Common myeloid progenitor, CD34-positive (primary cell): ENCODE data around the gene HABP2.

Experiments used
- CTCF ChIA-PET: fragments of 350-600 bp; sonication (Branson Sonifier 250); formaldehyde crosslinking; loops from one replicate; lab custom pipeline; 2021; ENCODE audit warnings: antibody characterized with exemption; lab: Charles Lee
- POLR2A ChIA-PET: fragments of 350-600 bp; sonication (Branson Sonifier 250); formaldehyde crosslinking; loops from one replicate; lab custom pipeline; 2021; ENCODE audit warnings: antibody characterized with exemption; lab: Charles Lee
- DNase-seq, 3 donors: peaks; one replicate each; pipeline versions ENCODE4 v3.0.0 to v3.0.0-alpha.2; 2013
- H3K27ac ChIP-seq, 2 experiments: 1 replicate in 1 of 2; 2 replicates in 1 of 2; pipeline ENCODE4 v1.7.0; 2013; ENCODE audit warnings: inconsistent platforms in 2 of 2, low read length in 2 of 2, mild to moderate bottlenecking in 2 of 2, low read depth in 1 of 2, moderate library complexity in 1 of 2; ENCODE audit not compliant: severe bottlenecking in 2 of 2, insufficient read depth in 1 of 2, poor library complexity in 1 of 2
- H3K27me3 ChIP-seq, 5 experiments: replicated peaks in 2 of 5; 1 replicate in 3 of 5; 2 replicates in 2 of 5; pipeline versions ENCODE4 v1.6.1 to v1.7.0; 2013; ENCODE audit warnings: low read length in 4 of 5, mild to moderate bottlenecking in 2 of 5, moderate library complexity in 2 of 5, inconsistent platforms in 1 of 5; ENCODE audit not compliant: insufficient read depth in 5 of 5, control insufficient read depth in 4 of 5
- H3K36me3 ChIP-seq, 4 experiments: 1 replicate in 2 of 4; 2 replicates in 2 of 4; pipeline versions ENCODE4 v1.6.1 to v1.7.0; 2013; ENCODE audit warnings: low read length in 3 of 4, control low read depth in 1 of 4, mild to moderate bottlenecking in 1 of 4; ENCODE audit not compliant: control insufficient read depth in 4 of 4, insufficient read depth in 4 of 4
- H3K4me1 ChIP-seq, 4 experiments: 1 replicate in 3 of 4; 2 replicates in 1 of 4; pipeline versions ENCODE4 v1.6.1 to v1.7.1; 2013; ENCODE audit warnings: low read length in 3 of 4, mild to moderate bottlenecking in 3 of 4, control low read depth in 1 of 4, inconsistent platforms in 1 of 4, moderate library complexity in 1 of 4; ENCODE audit not compliant: control insufficient read depth in 4 of 4, insufficient read depth in 4 of 4; ENCODE audit errors: control extremely low read depth in 1 of 4
- H3K4me3 ChIP-seq, 7 experiments: 1 replicate in 4 of 7; 2 replicates in 3 of 7; pipeline versions ENCODE4 v1.5.1 to v1.7.0; 2013; ENCODE audit warnings: mild to moderate bottlenecking in 7 of 7, low read length in 6 of 7, moderate library complexity in 6 of 7, inconsistent platforms in 2 of 7, low read depth in 2 of 7, control low read depth in 1 of 7; ENCODE audit not compliant: insufficient read depth in 4 of 7, control insufficient read depth in 1 of 7; ENCODE audit errors: extremely low read depth in 1 of 7
- H3K9me3 ChIP-seq, 5 experiments: 1 replicate in 4 of 5; 2 replicates in 1 of 5; pipeline versions ENCODE4 v1.6.1 to v1.7.1; 2013; ENCODE audit warnings: low read length in 4 of 5, mild to moderate bottlenecking in 2 of 5, inconsistent platforms in 1 of 5, low read depth in 1 of 5, moderate library complexity in 1 of 5; ENCODE audit not compliant: control insufficient read depth in 4 of 5, insufficient read depth in 2 of 5; ENCODE audit errors: control extremely low read depth in 1 of 5
- WGBS: methylation state at CpG from one replicate; pipeline ENCODE4 v1.1.5; 2013; ENCODE audit not compliant: insufficient coverage; 5-methylcytosine and 5-hydroxymethylcytosine counted together

The HABP2 gene

GRCh38 chr10:113553149-113553548 lies 296 bp downstream of the HABP2 start:
- ChIA-PET CTCF (interaction anchor here (1.1 to 3.4 kb wide), 4 partner anchors 10 to 1080 kb away, joined by 4 to 25 read pairs (median 8); no protein-coding TSS in a partner anchor), POLR2A (no interaction called here)
- Histone ChIP-seq H3K9me3 (no peaks in the 10 kb centered on the region), H3K4me3 (no peak overlapping the region), H3K36me3 (no peaks in the 10 kb centered on the region), H3K27ac (no peak overlapping the region), H3K27me3 (no peaks in the 10 kb centered on the region), H3K4me1 (peaks cover 5 to 51% (median 21%) of the 10 kb centered on the region in 4 experiments)
- WGBS: 100% methylated on average over 2 of the region's 2 CpGs
- DNase-seq: no peak

GRCh38 chr10:113554214-113554613 lies 1.4 kb downstream of the HABP2 start:
- Histone ChIP-seq H3K27me3 (no peaks in the 10 kb centered on the region), H3K36me3 (no peaks in the 10 kb centered on the region), H3K4me1 (peaks cover 5 to 51% (median 23%) of the 10 kb centered on the region in 4 experiments), H3K4me3 (no peak overlapping the region), H3K9me3 (no peaks in the 10 kb centered on the region), H3K27ac (no peak overlapping the region)
- ChIA-PET POLR2A (no interaction called here), CTCF (interaction anchor here (1.0 to 3.4 kb wide), 6 partner anchors 9 to 1081 kb away, joined by 3 to 25 read pairs (median 4); no protein-coding TSS in a partner anchor)
- WGBS: 36% methylated on average over 2 of the region's 5 CpGs
- DNase-seq: peak; percentile 28 to 84 (median 75)

- Histone ChIP-seq H3K9me3 (no peaks in the 10 kb centered on the region), H3K4me1 (peaks cover 5 to 47% (median 23%) of the 10 kb centered on the region in 4 experiments), H3K36me3 (no peaks in the 10 kb centered on the region), H3K27ac (no peak overlapping the region), H3K4me3 (no peak overlapping the region), H3K27me3 (no peaks in the 10 kb centered on the region)
- ChIA-PET CTCF (interaction anchor here (1.1 to 3.4 kb wide), 3 partner anchors 8 to 31 kb away, joined by 4 to 25 read pairs (median 12); no protein-coding TSS in a partner anchor), POLR2A (no interaction called here)
- DNase-seq: no peak
- WGBS: 100% methylated on average over 3 of the region's 3 CpGs
Observed at GRCh38 chr10:113555245-113555644, 2.4 kb downstream of the HABP2 start.

- DNase-seq: no peak
- no peak overlapping the region for H3K27ac ChIP-seq
- H3K9me3 ChIP-seq: no peaks in the 10 kb centered on the region
- H3K36me3 ChIP-seq: no peaks in the 10 kb centered on the region
- peaks cover 5 to 43% (median 23%) of the 10 kb centered on the region in 4 experiments for H3K4me1 ChIP-seq
- ChIA-PET CTCF (interaction anchor here (3.4 kb wide), 1 partner anchor 32 kb away, joined by 25 read pairs; no protein-coding TSS in a partner anchor), POLR2A (no interaction called here)
- no peak overlapping the region for H3K4me3 ChIP-seq
- WGBS: no CpG with 5 or more reads among the region's 1 CpG
- H3K27me3 ChIP-seq: no peaks in the 10 kb centered on the region
Observed at GRCh38 chr10:113555751-113556150, 2.9 kb downstream of the HABP2 start.

GRCh38 chr10:113557424-113557862 lies 4.6 kb downstream of the HABP2 start:
- no peaks in the 10 kb centered on the region for H3K27me3 ChIP-seq
- ChIA-PET POLR2A (no interaction called here), CTCF (interaction anchor here (1.2 to 1.6 kb wide), 2 partner anchors 16 to 1082 kb away, joined by 3 read pairs; no protein-coding TSS in a partner anchor)
- no peaks in the 10 kb centered on the region for H3K9me3 ChIP-seq
- peaks cover 5 to 42% (median 23%) of the 10 kb centered on the region in 4 experiments for H3K4me1 ChIP-seq
- H3K36me3 ChIP-seq: no peaks in the 10 kb centered on the region
- DNase-seq: peak; percentile 5 to 23 (median 7)
- no peak overlapping the region for H3K27ac ChIP-seq
- WGBS: 5% methylated on average over 3 of the region's 9 CpGs
- H3K4me3 ChIP-seq: peak overlapping the region in 1 of 7 experiments; percentile 36

- Histone ChIP-seq H3K36me3 (no peaks in the 10 kb centered on the region), H3K9me3 (no peaks in the 10 kb centered on the region), H3K4me3 (peak overlapping the region in 1 of 7 experiments; percentile 36), H3K4me1 (peaks cover 5 to 38% (median 21%) of the 10 kb centered on the region in 4 experiments), H3K27me3 (no peaks in the 10 kb centered on the region), H3K27ac (no peak overlapping the region)
- 46% methylated on average over 8 of the region's 9 CpGs for WGBS
- CTCF ChIA-PET: interaction anchor here (1.2 to 1.6 kb wide), 2 partner anchors 16 to 1082 kb away, joined by 3 read pairs; no protein-coding TSS in a partner anchor
- POLR2A ChIA-PET: no interaction called here
- DNase-seq: no peak
Observed at GRCh38 chr10:113557903-113558321, 5.1 kb downstream of the HABP2 start.

- 83% methylated on average over 1 of the region's 5 CpGs for WGBS
- no peak for DNase-seq
- Histone ChIP-seq H3K4me3 (no peak overlapping the region), H3K27ac (no peak overlapping the region), H3K36me3 (no peaks in the 10 kb centered on the region), H3K9me3 (no peaks in the 10 kb centered on the region), H3K27me3 (no peaks in the 10 kb centered on the region), H3K4me1 (peaks cover 3 to 32% (median 16%) of the 10 kb centered on the region in 4 experiments)
- ChIA-PET POLR2A (no interaction called here), CTCF (interaction anchor here (6.4 kb wide), 1 partner anchor 39 kb away, joined by 37 read pairs; no protein-coding TSS in a partner anchor)
Observed at GRCh38 chr10:113560071-113560470, 7.2 kb downstream of the HABP2 start.
